ENCODE data around the gene NPAS1.

GRCh38 chr19:47037766-47038165 is 18.1 kb downstream of the NPAS1 start:
- TF ChIP-seq CTCF (IDR thresholded peaks at IDR 0.05; ENCODE audit: low read depth, low read length, poor library complexity, severe bottlenecking) (no peak), EZH2phosphoT487 (IDR thresholded peaks at IDR 0.05; ENCODE audit: borderline replicate concordance, low read length) (no peak)

Measured in DOHH2 (cell line).